ENCODE results near the gene CFAP65. TPM values are rescaled to one million over a fixed set of nuclear protein-coding genes. Genes with fewer than 3 reads are reported as not detected.

The CFAP65 gene
- total RNA-seq, 1 experiment from 2014 or later = 0.44 TPM

DNA sequence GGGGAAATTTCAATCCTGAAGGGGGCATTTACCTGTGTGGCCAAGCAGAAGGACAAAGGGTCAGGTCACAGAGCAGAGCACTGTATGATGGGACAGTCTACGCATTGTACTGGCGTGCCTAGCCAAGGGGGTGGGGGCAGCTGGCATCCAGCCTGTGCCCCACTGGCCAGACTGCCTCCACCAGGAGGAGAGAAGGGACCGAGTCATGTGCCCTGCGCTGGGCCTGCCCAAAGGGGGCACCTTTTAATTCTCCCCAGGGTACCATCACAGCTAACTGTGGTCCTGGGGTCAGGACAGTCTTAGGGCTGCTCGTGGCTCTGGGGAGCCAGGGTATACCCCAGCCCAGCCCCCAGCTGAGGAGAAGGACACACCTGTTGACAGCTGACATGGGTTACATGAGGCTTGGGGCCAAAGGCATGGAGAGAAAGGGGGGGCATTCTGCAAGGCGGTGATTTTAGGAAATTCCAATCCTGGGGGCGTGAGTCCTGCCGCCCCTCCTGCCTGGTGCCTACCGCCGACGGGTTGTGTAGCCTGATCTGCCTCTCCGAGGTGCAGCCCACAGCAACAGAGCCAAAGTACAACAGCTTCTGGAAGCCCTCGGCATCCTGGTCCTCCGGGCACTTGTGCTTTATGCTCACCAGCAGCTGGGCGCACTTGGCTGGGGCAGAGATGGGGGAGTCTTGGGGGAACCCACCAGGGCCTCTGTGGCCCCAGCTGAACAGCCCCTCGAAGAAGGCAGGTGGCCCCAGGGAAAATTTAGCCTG is 11.0 kb downstream of the CFAP65 start (continued):
- TF ChIP-seq, protein P1, sequence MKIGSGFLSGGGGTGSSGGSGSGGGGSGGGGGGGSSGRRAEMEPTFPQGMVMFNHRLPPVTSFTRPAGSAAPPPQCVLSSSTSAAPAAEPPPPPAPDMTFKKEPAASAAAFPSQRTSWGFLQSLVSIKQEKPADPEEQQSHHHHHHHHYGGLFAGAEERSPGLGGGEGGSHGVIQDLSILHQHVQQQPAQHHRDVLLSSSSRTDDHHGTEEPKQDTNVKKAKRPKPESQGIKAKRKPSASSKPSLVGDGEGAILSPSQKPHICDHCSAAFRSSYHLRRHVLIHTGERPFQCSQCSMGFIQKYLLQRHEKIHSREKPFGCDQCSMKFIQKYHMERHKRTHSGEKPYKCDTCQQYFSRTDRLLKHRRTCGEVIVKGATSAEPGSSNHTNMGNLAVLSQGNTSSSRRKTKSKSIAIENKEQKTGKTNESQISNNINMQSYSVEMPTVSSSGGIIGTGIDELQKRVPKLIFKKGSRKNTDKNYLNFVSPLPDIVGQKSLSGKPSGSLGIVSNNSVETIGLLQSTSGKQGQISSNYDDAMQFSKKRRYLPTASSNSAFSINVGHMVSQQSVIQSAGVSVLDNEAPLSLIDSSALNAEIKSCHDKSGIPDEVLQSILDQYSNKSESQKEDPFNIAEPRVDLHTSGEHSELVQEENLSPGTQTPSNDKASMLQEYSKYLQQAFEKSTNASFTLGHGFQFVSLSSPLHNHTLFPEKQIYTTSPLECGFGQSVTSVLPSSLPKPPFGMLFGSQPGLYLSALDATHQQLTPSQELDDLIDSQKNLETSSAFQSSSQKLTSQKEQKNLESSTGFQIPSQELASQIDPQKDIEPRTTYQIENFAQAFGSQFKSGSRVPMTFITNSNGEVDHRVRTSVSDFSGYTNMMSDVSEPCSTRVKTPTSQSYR (CRISPR knock-in tag; IDR thresholded peaks at IDR 0.05) = no peak
- TF ChIP-seq, protein P2, sequence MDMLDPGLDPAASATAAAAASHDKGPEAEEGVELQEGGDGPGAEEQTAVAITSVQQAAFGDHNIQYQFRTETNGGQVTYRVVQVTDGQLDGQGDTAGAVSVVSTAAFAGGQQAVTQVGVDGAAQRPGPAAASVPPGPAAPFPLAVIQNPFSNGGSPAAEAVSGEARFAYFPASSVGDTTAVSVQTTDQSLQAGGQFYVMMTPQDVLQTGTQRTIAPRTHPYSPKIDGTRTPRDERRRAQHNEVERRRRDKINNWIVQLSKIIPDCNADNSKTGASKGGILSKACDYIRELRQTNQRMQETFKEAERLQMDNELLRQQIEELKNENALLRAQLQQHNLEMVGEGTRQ (CRISPR knock-in tag; IDR thresholded peaks at IDR 0.05) = no peak
- TF ChIP-seq RELA (CRISPR knock-in tag; IDR thresholded peaks at IDR 0.05; ENCODE audit: borderline replicate concordance) = no peak
- no peak for TF ChIP-seq JAZF1 (CRISPR knock-in tag; IDR thresholded peaks at IDR 0.05)

DNA sequence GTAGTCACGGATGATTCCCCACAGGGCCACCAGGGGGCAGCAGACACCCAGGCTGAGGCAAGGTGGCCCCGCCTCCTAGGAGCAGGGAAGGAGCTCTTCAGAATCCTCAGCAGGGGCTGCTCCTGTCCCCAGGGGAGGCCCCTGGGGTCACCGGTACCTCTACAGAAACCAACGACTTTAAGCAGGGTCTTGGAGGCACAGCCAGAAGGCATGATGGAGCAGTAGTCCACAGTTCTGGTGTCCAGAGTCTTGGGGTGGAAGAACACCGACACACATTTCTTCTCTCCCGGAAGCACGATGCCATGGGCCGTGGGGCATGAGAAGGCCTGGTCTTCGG is 11.5 kb downstream of the CFAP65 start:
- Mint-ChIP-seq H3K4me3 (no peak overlapping the region), H3K4me1 (peaks cover 3% of the 10 kb centered on the region), H3K9me3 (no peaks in the 10 kb centered on the region), H3K36me3 (no peaks in the 10 kb centered on the region), H3K27me3 (ENCODE audit: low read depth) (no peaks in the 10 kb centered on the region; the same call in 1 of the 2 replicates), H3K27ac (0 out of 2 replicates have a peak overlapping the region, but pooled peaks have one; percentile 26)
- ChIA-PET CTCF (interaction anchor here (0.5 to 8.4 kb wide), 107 partner anchors 11 to 531 kb away, joined by 3 to 91 read pairs (median 5); partner anchors contain the start of genes CDK5R2, CFAP65, CNPPD1 and DNPEP), POLR2A (no interaction called here)
- TF ChIP-seq, protein P3, sequence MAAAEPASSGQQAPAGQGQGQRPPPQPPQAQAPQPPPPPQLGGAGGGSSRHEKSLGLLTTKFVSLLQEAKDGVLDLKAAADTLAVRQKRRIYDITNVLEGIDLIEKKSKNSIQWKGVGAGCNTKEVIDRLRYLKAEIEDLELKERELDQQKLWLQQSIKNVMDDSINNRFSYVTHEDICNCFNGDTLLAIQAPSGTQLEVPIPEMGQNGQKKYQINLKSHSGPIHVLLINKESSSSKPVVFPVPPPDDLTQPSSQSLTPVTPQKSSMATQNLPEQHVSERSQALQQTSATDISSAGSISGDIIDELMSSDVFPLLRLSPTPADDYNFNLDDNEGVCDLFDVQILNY (CRISPR knock-in tag; IDR thresholded peaks at IDR 0.05) = no peak
- TF ChIP-seq, protein P4, sequence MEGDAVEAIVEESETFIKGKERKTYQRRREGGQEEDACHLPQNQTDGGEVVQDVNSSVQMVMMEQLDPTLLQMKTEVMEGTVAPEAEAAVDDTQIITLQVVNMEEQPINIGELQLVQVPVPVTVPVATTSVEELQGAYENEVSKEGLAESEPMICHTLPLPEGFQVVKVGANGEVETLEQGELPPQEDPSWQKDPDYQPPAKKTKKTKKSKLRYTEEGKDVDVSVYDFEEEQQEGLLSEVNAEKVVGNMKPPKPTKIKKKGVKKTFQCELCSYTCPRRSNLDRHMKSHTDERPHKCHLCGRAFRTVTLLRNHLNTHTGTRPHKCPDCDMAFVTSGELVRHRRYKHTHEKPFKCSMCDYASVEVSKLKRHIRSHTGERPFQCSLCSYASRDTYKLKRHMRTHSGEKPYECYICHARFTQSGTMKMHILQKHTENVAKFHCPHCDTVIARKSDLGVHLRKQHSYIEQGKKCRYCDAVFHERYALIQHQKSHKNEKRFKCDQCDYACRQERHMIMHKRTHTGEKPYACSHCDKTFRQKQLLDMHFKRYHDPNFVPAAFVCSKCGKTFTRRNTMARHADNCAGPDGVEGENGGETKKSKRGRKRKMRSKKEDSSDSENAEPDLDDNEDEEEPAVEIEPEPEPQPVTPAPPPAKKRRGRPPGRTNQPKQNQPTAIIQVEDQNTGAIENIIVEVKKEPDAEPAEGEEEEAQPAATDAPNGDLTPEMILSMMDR (IDR thresholded peaks at IDR 0.05) = peak; percentile 94
- ATAC-seq = peak; percentile 96
- peak; percentile 89 for DNase-seq (ENCODE audit: low spot score)

DNA sequence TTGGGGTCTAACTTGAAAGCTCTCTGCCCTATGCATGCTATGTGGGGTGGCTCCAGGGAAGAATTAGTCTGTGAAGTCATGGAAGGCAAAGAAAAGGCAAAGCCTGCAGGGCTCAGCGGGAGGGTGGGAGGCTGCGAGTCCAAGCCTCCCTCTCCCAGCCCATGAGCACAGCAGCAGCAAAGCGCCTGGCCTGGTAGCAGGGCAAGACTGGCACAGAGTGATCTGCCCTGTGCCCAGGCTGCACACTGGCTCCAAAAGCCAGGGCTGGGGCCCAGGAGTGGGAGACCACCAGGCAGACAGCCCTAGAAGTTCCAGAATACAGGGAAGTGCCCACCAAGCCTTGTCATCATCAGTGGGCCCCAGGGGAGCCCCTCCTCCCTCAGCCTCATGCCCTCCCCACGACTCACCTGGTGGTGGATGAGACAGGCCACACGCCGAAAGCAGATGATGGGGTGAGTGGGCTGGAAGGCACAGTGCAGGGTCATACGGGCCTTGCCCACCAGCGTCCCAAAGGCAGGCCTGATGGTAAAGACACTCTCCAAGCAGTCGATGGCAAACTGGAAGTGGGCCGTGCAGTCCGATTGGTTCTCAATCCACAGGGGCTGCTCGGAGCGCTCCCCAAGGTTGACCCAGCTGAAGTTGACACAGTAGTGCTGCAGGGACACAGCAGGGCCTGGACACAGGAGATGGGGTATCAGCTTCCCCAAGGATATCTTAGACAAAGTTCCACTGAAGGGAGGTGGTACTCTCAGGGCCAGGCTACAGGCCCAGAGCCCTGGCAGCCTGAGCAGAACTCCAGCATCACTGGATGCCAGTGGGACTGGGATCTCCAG is 12.1 kb downstream of the CFAP65 start:
- Mint-ChIP-seq H3K4me3 (no peak overlapping the region), H3K4me1 (peaks cover 3% of the 10 kb centered on the region), H3K27ac (no peak overlapping the region), H3K27me3 (ENCODE audit: low read depth) (no peaks in the 10 kb centered on the region; the same call in 1 of the 2 replicates), H3K36me3 (no peaks in the 10 kb centered on the region), H3K9me3 (no peaks in the 10 kb centered on the region)
- ATAC-seq (no peak), DNase-seq (ENCODE audit: low spot score) (no peak)
- TF ChIP-seq ZNF138 (CRISPR knock-in tag; conservative IDR thresholded peaks at IDR 0.05) (no peak), SP1 (CRISPR knock-in tag; conservative IDR thresholded peaks at IDR 0.05) (no peak), ESRRA (CRISPR knock-in tag; IDR thresholded peaks at IDR 0.05; ENCODE audit: borderline replicate concordance) (no peak), TP53 (CRISPR knock-in tag; IDR thresholded peaks at IDR 0.05) (no peak), JUN (CRISPR knock-in tag; IDR thresholded peaks at IDR 0.05) (no peak), PRRX2 (CRISPR knock-in tag; IDR thresholded peaks at IDR 0.05) (no peak), KAT7 (CRISPR knock-in tag; IDR thresholded peaks at IDR 0.05; ENCODE audit: borderline replicate concordance) (no peak), ZNF263 (CRISPR knock-in tag; IDR thresholded peaks at IDR 0.05; ENCODE audit: low read depth) (no peak), CBFB (CRISPR knock-in tag; IDR thresholded peaks at IDR 0.05; ENCODE audit: low read depth) (no peak), ZNF416 (CRISPR knock-in tag; IDR thresholded peaks at IDR 0.05) (no peak), HMGA2 (CRISPR knock-in tag; IDR thresholded peaks at IDR 0.05) (no peak), NFE2L1 (CRISPR knock-in tag; IDR thresholded peaks at IDR 0.05) (no peak)
- TF ChIP-seq, protein P5, sequence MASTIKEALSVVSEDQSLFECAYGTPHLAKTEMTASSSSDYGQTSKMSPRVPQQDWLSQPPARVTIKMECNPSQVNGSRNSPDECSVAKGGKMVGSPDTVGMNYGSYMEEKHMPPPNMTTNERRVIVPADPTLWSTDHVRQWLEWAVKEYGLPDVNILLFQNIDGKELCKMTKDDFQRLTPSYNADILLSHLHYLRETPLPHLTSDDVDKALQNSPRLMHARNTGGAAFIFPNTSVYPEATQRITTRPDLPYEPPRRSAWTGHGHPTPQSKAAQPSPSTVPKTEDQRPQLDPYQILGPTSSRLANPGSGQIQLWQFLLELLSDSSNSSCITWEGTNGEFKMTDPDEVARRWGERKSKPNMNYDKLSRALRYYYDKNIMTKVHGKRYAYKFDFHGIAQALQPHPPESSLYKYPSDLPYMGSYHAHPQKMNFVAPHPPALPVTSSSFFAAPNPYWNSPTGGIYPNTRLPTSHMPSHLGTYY (CRISPR knock-in tag; IDR thresholded peaks at IDR 0.05) = no peak
- TF ChIP-seq, protein P6, sequence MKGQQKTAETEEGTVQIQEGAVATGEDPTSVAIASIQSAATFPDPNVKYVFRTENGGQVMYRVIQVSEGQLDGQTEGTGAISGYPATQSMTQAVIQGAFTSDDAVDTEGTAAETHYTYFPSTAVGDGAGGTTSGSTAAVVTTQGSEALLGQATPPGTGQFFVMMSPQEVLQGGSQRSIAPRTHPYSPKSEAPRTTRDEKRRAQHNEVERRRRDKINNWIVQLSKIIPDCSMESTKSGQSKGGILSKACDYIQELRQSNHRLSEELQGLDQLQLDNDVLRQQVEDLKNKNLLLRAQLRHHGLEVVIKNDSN (CRISPR knock-in tag; IDR thresholded peaks at IDR 0.05) = no peak
- TF ChIP-seq, protein P2 (CRISPR knock-in tag; IDR thresholded peaks at IDR 0.05) = no peak
- TF ChIP-seq, protein P7, sequence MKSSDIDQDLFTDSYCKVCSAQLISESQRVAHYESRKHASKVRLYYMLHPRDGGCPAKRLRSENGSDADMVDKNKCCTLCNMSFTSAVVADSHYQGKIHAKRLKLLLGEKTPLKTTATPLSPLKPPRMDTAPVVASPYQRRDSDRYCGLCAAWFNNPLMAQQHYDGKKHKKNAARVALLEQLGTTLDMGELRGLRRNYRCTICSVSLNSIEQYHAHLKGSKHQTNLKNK (CRISPR knock-in tag; IDR thresholded peaks at IDR 0.05) = no peak
- POLR2A ChIA-PET = no interaction called here
- CTCF ChIA-PET = interaction anchor here (0.6 to 8.4 kb wide), 89 partner anchors 11 to 531 kb away, joined by 3 to 91 read pairs (median 6); partner anchors contain the start of genes CDK5R2, CFAP65, CNPPD1 and DNPEP
